C4-2B (cell line): ENCODE measurements around the gene CRYBB1.

Experiments
- CTCF ChIP-seq: fragments of 450-650 bp; conservative IDR thresholded peaks from 2 replicates; pipeline ENCODE4 v1.5.1; 2017; ENCODE audit warnings: mild to moderate bottlenecking
- ZFX ChIP-seq: fragments of 450-650 bp; IDR thresholded peaks from 2 replicates; pipeline ENCODE4 v1.6.1; 2017

DNA sequence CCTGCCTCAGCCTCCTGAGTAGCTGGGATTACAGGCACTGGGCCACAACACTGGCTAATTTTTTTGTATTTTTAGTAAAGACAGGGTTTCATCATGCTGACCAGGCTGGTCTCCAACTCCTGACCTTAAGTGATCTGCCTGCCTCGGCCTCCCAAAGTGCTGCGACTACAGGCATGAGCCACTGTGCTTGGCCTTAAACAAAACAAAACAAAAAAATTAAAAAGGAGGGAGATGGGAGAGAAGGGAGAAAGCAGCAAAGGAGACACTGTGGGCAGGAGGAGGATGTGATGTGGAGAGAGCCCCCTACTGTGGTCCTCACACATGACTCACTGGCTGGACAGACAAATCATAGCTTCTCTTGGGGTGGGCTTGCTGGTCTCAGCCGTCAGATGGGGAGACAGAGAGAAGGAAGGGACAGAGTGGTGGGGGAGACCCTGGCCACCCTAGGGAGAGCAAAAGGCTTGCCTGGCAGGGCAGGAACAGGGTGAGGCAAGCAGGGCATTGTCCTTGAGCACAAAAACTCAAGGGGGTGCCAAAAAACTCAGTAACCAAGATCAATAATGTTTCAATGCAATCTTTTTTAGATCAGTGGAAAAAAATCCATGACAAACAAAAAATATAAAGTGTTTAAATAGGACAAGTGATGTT, 59.5 kb downstream of the CRYBB1 start:
- TF ChIP-seq CTCF (no peak), ZFX (no peak)
